Activated CD4-positive, alpha-beta T cell treated with anti-CD3 and anti-CD28 coated beads for 36 hours (primary cell): ENCODE data around the gene FAM3B. TPM values are rescaled to one million over a fixed set of nuclear protein-coding genes. Genes with fewer than 3 reads are reported as not detected.

ENCODE experiments used
- ATAC-seq: fragments of 200-7000 bp; cut with Tn5 transposase; one replicate; pipeline ENCODE4 v1.10.0; 2021; ENCODE audit warnings: mild to moderate bottlenecking, moderate library complexity
- CTCF ChIA-PET: fragments of 350-600 bp; sonication (Branson Sonifier 250); formaldehyde crosslinking; loops from one replicate; lab custom pipeline; 2021; ENCODE audit warnings: antibody characterized with exemption; lab: Charles Lee
- POLR2A ChIA-PET: fragments of 350-600 bp; sonication (Branson Sonifier 250); formaldehyde crosslinking; loops from one replicate; lab custom pipeline; 2021; ENCODE audit warnings: antibody characterized with exemption, inconsistent platforms; lab: Charles Lee
- DNase-seq: peaks from one replicate; pipeline ENCODE4 v3.0.0-alpha.2; 2020
- H3K27ac Mint-ChIP-seq: one replicate; pipeline ENCODE4 v1.8.0; 2021; ENCODE audit warnings: mixed read lengths
- H3K27me3 Mint-ChIP-seq: one replicate; pipeline ENCODE4 v1.8.0; 2021; ENCODE audit warnings: mixed read lengths
- H3K36me3 Mint-ChIP-seq: one replicate; pipeline ENCODE4 v1.8.0; 2021; ENCODE audit warnings: low read depth, mixed read lengths
- H3K4me1 Mint-ChIP-seq: one replicate; pipeline ENCODE4 v1.8.0; 2021; ENCODE audit warnings: mixed read lengths
- H3K4me3 Mint-ChIP-seq: one replicate; pipeline ENCODE4 v1.8.0; 2021; ENCODE audit warnings: mild to moderate bottlenecking, moderate library complexity, mixed read lengths
- H3K9me3 Mint-ChIP-seq: one replicate; pipeline ENCODE4 v1.8.0; 2021; ENCODE audit warnings: low read depth, mixed read lengths
- intact Hi-C, 2 experiments: fragments of 100-400 bp; cut with DNase I in 1 of 2; cut with micrococcal nuclease in 1 of 2; formaldehyde crosslinking; loops; one replicate each; pipeline versions ENCODE4 v1.14.2 to v1.15.1; 2022 to 2024; cut with DNase I, micrococcal nuclease
- total RNA-seq, 2 experiments: library from RNA; stranded (reverse); gene quantifications; one replicate each; pipeline ENCODE4 v1.2.3, GENCODE V29; 2021

FAM3B gene, protein sequence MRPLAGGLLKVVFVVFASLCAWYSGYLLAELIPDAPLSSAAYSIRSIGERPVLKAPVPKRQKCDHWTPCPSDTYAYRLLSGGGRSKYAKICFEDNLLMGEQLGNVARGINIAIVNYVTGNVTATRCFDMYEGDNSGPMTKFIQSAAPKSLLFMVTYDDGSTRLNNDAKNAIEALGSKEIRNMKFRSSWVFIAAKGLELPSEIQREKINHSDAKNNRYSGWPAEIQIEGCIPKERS
- total RNA-seq, result not detected

GRCh38 chr21:41316200-41317062 lies at the start of gene FAM3B:
Gene FAM3B (plus strand): TSS chr21:41316801. CDS start chr21:41316880, 79 bp downstream.
- Mint-ChIP-seq H3K4me3 (no peak within 1 kb of the TSS), H3K4me1 (peaks cover 13% of the 10 kb centered on the region), H3K27me3 (peaks cover 30% of the 10 kb centered on the region), H3K27ac (no peak within 1 kb of the TSS), H3K9me3 (no peaks in the 10 kb centered on the region), H3K36me3 (no peaks in the 10 kb centered on the region)
- POLR2A ChIA-PET, result no interaction called here
- intact Hi-C loops, result no loop called here
- CTCF ChIA-PET, result no interaction called here
- DNase-seq, result peak; percentile 13
- no peak for ATAC-seq

- no peak overlapping the region for H3K4me3 Mint-ChIP-seq
- H3K36me3 Mint-ChIP-seq, result no peaks in the 10 kb centered on the region
- no peak overlapping the region for H3K27ac Mint-ChIP-seq
- ChIA-PET POLR2A (no interaction called here), CTCF (interaction anchor here (1.1 kb wide), 1 partner anchor 145 kb away, joined by 3 read pairs; no protein-coding TSS in a partner anchor)
- ATAC-seq, result no peak
- H3K4me1 Mint-ChIP-seq, result no peaks in the 10 kb centered on the region
- DNase-seq, result no peak
- H3K9me3 Mint-ChIP-seq, result peaks cover 10% of the 10 kb centered on the region
- peaks cover 14% of the 10 kb centered on the region for H3K27me3 Mint-ChIP-seq
- intact Hi-C loops, result no loop called here
Measured at GRCh38 chr21:41267346-41267745, 49.3 kb upstream of the FAM3B start.

GRCh38 chr21:41269535-41269934 lies 47.1 kb upstream of the FAM3B start:
- no peak for ATAC-seq
- ChIA-PET POLR2A (no interaction called here), CTCF (interaction anchor here (1.5 kb wide), 1 partner anchor 14 kb away, joined by 4 read pairs; no protein-coding TSS in a partner anchor)

GRCh38 chr21:41277196-41277595 lies 39.4 kb upstream of the FAM3B start:
- Mint-ChIP-seq H3K4me3 (no peak overlapping the region), H3K27me3 (peaks cover 17% of the 10 kb centered on the region), H3K4me1 (no peaks in the 10 kb centered on the region), H3K27ac (no peak overlapping the region), H3K9me3 (peaks cover 8% of the 10 kb centered on the region), H3K36me3 (peaks cover 4% of the 10 kb centered on the region)
- intact Hi-C loops, result no loop called here
- ChIA-PET CTCF (no interaction called here), POLR2A (no interaction called here)
- DNase-seq (no peak), ATAC-seq (no peak)

More at GRCh38 chr21:41269535-41269934, 47.1 kb upstream of the FAM3B start:
- intact Hi-C loops, result no loop called here
- no peak for DNase-seq
- no peak overlapping the region for H3K27ac Mint-ChIP-seq
- peaks cover 14% of the 10 kb centered on the region for H3K9me3 Mint-ChIP-seq
- H3K36me3 Mint-ChIP-seq, result peaks cover 4% of the 10 kb centered on the region
- no peak overlapping the region for H3K4me3 Mint-ChIP-seq
- peaks cover 12% of the 10 kb centered on the region for H3K27me3 Mint-ChIP-seq
- H3K4me1 Mint-ChIP-seq, result no peaks in the 10 kb centered on the region

DNA sequence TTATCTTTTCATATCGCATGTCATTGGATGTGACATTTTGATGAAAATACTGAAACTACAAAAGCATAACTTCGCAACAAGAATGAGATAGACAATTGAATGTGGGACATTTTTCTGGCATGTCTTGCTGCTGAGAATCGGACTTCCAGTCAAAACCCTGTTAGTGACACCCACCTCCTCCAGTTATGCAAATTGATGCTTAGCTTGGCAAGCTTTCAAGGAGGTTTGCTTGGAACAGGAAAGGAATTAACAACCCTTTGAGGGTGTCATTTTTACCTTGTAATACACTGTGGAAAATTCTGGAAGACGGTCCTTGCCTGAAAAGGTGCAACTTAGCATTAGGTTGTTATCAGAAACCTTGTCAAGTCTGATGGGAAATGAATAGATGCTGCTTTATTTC lies 38.8 kb upstream of the FAM3B start:
- Mint-ChIP-seq H3K36me3 (peaks cover 1% of the 10 kb centered on the region), H3K4me3 (no peak overlapping the region), H3K27ac (no peak overlapping the region), H3K4me1 (no peaks in the 10 kb centered on the region), H3K27me3 (peaks cover 17% of the 10 kb centered on the region), H3K9me3 (peaks cover 1% of the 10 kb centered on the region)
- ATAC-seq (no peak), DNase-seq (no peak)
- intact Hi-C loops, result no loop called here
- POLR2A ChIA-PET, result no interaction called here
- CTCF ChIA-PET, result no interaction called here

DNA sequence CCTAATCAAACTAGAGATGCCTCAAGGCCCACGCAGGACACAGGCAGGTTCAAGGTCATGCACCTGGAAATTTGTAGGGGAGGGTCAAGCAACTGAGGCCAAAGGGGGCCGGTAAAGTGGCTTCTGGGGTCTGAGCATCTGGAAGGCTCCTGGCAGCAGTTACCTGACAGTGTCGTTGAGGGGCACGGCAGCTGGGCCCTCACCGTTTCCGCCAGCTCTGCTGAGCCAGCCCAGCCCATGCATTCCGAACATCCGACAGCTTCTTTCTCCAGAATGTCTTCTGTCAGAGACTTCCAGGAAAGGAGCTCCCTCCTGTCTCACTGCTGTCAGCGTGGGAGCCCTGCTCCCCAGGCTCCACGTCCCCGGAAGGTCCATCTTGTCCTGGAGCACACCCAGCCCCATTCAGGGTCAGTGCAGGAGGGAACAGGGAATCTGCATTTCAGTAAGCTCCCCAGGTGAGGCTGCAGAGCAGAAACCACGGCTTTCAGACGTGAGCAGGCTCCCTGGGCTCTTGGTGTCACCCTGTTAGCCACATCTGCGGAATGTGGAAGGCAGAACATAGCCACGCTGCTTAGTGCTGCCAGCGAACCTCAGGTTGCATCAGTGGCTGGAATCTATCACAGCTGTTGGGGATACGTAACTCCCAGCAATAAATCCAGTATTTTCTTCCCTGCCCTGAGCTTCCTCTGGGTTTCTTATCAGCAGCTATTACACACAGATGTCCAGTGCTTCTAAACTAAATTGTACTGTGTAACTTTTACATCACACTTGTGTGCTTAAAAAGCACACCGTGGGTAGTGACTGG lies 36.3 kb upstream of the FAM3B start:
- no peaks in the 10 kb centered on the region for H3K4me1 Mint-ChIP-seq
- intact Hi-C loops, result loop anchor here (5.0 to 10.0 kb wide), 4 partner anchors 97 to 837 kb away; no protein-coding TSS in a partner anchor
- no peak overlapping the region for H3K4me3 Mint-ChIP-seq
- H3K36me3 Mint-ChIP-seq, result no peaks in the 10 kb centered on the region
- H3K27ac Mint-ChIP-seq, result no peak overlapping the region
- ChIA-PET POLR2A (no interaction called here), CTCF (interaction anchor here (0.5 to 0.9 kb wide), 2 partner anchors 9 to 162 kb away, joined by 4 read pairs; no protein-coding TSS in a partner anchor)
- H3K27me3 Mint-ChIP-seq, result peaks cover 19% of the 10 kb centered on the region
- DNase-seq (no peak), ATAC-seq (no peak)
- no peaks in the 10 kb centered on the region for H3K9me3 Mint-ChIP-seq

- Mint-ChIP-seq H3K27me3 (peaks cover 19% of the 10 kb centered on the region), H3K4me3 (no peak overlapping the region), H3K4me1 (no peaks in the 10 kb centered on the region), H3K27ac (no peak overlapping the region), H3K36me3 (no peaks in the 10 kb centered on the region), H3K9me3 (no peaks in the 10 kb centered on the region)
- CTCF ChIA-PET, result interaction anchor here (0.9 to 2.9 kb wide), 23 partner anchors 8 to 835 kb away, joined by 3 to 56 read pairs (median 6); no protein-coding TSS in a partner anchor
- intact Hi-C loops, result loop anchor here (2.0 to 10.0 kb wide), 5 partner anchors 92 to 835 kb away; no protein-coding TSS in a partner anchor
- no peak for ATAC-seq
- no peak for DNase-seq
- POLR2A ChIA-PET, result no interaction called here
Measured at GRCh38 chr21:41282412-41282811, 34.2 kb upstream of the FAM3B start.

- H3K36me3 Mint-ChIP-seq, result no peaks in the 10 kb centered on the region
- no peak overlapping the region for H3K4me3 Mint-ChIP-seq
- no peak overlapping the region for H3K27ac Mint-ChIP-seq
- CTCF ChIA-PET, result interaction anchor here (0.6 to 2.9 kb wide), 52 partner anchors 9 to 1550 kb away, joined by 3 to 56 read pairs (median 4); no protein-coding TSS in a partner anchor
- intact Hi-C loops, result loop anchor here (1.0 to 10.0 kb wide), 6 partner anchors 91 to 834 kb away; no protein-coding TSS in a partner anchor
- ATAC-seq, result peak; percentile 95
- H3K9me3 Mint-ChIP-seq, result no peaks in the 10 kb centered on the region
- peaks cover 16% of the 10 kb centered on the region for H3K27me3 Mint-ChIP-seq
- no peaks in the 10 kb centered on the region for H3K4me1 Mint-ChIP-seq
- POLR2A ChIA-PET, result no interaction called here
- DNase-seq, result peak; percentile 52
Measured at GRCh38 chr21:41283211-41283818, 33.3 kb upstream of the FAM3B start.

DNA sequence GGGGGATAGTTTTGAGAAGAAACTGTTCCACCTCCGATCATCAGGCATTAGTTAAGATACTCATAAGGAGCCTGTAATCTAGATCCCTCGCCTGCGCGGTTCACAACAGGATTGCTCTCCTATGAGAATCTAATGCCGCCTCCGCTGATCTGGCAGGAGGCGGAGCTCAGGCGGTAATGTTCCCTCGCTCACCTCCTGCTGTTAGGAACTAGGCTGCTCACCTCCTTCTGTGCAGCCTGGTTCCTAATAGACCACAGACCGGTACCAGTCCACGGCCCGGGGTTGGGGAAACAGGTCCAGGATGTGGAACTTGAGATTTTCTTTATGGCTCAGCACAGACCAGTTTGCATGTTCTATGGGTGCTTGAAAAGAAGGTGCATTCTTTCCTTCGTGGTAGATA lies 27.2 kb upstream of the FAM3B start:
- POLR2A ChIA-PET, result no interaction called here

DNA sequence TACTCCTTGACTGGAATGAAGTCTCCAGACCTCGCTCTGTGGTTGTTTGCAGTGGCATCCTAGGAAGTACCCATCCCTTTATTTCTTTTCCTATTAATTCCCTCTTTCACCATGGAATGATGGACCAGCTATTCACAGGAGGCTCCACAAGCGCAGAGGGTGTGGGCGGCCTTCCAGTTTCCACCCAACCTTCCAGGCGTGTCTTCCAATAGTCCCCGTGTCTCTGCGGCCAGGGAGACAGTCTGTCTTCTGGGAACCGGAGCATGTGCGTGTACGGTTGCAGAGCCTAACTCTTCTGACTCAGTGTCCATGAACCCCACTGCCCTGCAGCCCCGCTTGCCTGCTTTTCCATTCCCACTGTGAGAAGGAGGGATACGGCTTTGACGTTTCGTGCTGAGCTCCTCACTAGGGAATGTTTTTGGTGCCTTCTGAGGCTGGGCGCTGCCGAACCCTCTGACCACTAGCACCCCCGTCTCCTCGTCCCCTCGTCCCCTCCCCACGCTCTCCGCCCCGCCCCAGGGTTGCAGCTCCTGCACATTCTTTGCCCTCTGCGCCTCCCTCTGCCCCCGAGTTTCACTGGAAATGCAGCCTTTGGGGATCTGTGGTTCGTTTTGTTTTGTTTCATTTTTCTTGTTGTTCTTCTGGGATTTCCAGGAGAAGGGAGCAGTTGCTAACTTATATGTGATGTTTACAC lies 26.3 kb upstream of the FAM3B start:
- ATAC-seq (no peak), DNase-seq (no peak)
- Mint-ChIP-seq H3K27ac (no peak overlapping the region), H3K4me3 (no peak overlapping the region), H3K36me3 (no peaks in the 10 kb centered on the region), H3K27me3 (peaks cover 4% of the 10 kb centered on the region), H3K4me1 (peaks cover 6% of the 10 kb centered on the region), H3K9me3 (no peaks in the 10 kb centered on the region)
- POLR2A ChIA-PET, result no interaction called here
- intact Hi-C loops, result no loop called here
- CTCF ChIA-PET, result no interaction called here

More for the DNA sequence above, 27.2 kb upstream of the FAM3B start:
- no peaks in the 10 kb centered on the region for H3K9me3 Mint-ChIP-seq
- CTCF ChIA-PET, result no interaction called here
- ATAC-seq (no peak), DNase-seq (no peak)
- H3K4me1 Mint-ChIP-seq, result peaks cover 6% of the 10 kb centered on the region
- intact Hi-C loops, result loop anchor here in 1 of 2 experiments (10.0 kb wide), 1 partner anchor 485 kb away; no protein-coding TSS in a partner anchor
- no peak overlapping the region for H3K4me3 Mint-ChIP-seq
- peaks cover 4% of the 10 kb centered on the region for H3K27me3 Mint-ChIP-seq
- no peak overlapping the region for H3K27ac Mint-ChIP-seq
- no peaks in the 10 kb centered on the region for H3K36me3 Mint-ChIP-seq
